Mucosa of gallbladder (tissue), 1 donor: Measurements from ENCODE around the gene GRID2. TPM values are rescaled to one million over a fixed set of nuclear protein-coding genes. Genes with fewer than 3 reads are reported as not detected.

ENCODE experiments used
- DNase-seq: peaks from one replicate; pipeline ENCODE4 v3.0.0-alpha.2; 2020; ENCODE audit warnings: low spot score
- total RNA-seq: library from RNA; stranded (reverse); gene quantifications from one replicate; pipeline ENCODE4 v1.2.1, GENCODE V29; 2021
- donor health status: DM: no; HTN: no; CAD: no.

Gene GRID2
- total RNA-seq, 1 donor from 2014 or later: 0.03 TPM

GRCh38 chr4:93501946-93502345 is 1198.2 kb downstream of the GRID2 start:
- no peak for DNase-seq

- DNase-seq: no peak
Observed at GRCh38 chr4:93502991-93503390, 1199.2 kb downstream of the GRID2 start.

GRCh38 chr4:93513851-93514250 is 1210.1 kb downstream of the GRID2 start:
- no peak for DNase-seq

GRCh38 chr4:93515208-93515607 is 1211.4 kb downstream of the GRID2 start:
- DNase-seq: no peak

- DNase-seq: no peak
Observed at GRCh38 chr4:93529692-93530372, 1226.1 kb downstream of the GRID2 start.

GRCh38 chr4:93532234-93532633 is 1228.5 kb downstream of the GRID2 start:
- DNase-seq: no peak

- DNase-seq: no peak
Observed at GRCh38 chr4:93540562-93540961, 1236.8 kb downstream of the GRID2 start.

- DNase-seq: no peak
Observed at GRCh38 chr4:93561842-93562241, 1258.1 kb downstream of the GRID2 start.

- DNase-seq: no peak
Observed at GRCh38 chr4:93568758-93569157, 1265.0 kb downstream of the GRID2 start.

- DNase-seq: no peak
Observed at GRCh38 chr4:93573285-93573684, 1269.5 kb downstream of the GRID2 start.

- DNase-seq: no peak
Observed at GRCh38 chr4:93578942-93579341, 1275.2 kb downstream of the GRID2 start.

GRCh38 chr4:93605163-93605562 is 1301.4 kb downstream of the GRID2 start:
- DNase-seq: no peak

- no peak for DNase-seq
Observed at GRCh38 chr4:93617606-93618005, 1313.8 kb downstream of the GRID2 start.

GRCh38 chr4:93633721-93634120 is 1330.0 kb downstream of the GRID2 start:
- no peak for DNase-seq

- no peak for DNase-seq
Observed at GRCh38 chr4:93635943-93636342, 1332.2 kb downstream of the GRID2 start.

- DNase-seq: no peak
Observed at GRCh38 chr4:93645120-93645519, 1341.4 kb downstream of the GRID2 start.

- DNase-seq: no peak
Observed at GRCh38 chr4:93646233-93646930, 1342.6 kb downstream of the GRID2 start.

GRCh38 chr4:93648258-93648657 is 1344.5 kb downstream of the GRID2 start:
- DNase-seq: no peak

GRCh38 chr4:93649828-93650227 is 1346.1 kb downstream of the GRID2 start:
- DNase-seq: no peak

- DNase-seq: no peak
Observed at GRCh38 chr4:93654211-93654610, 1350.4 kb downstream of the GRID2 start.

- no peak for DNase-seq
Observed at GRCh38 chr4:93657527-93657926, 1353.8 kb downstream of the GRID2 start.

GRCh38 chr4:93658443-93658842 is 1354.7 kb downstream of the GRID2 start:
- DNase-seq: no peak

- no peak for DNase-seq
Observed at GRCh38 chr4:93659629-93660028, 1355.9 kb downstream of the GRID2 start.

- DNase-seq: no peak
Observed at GRCh38 chr4:93660036-93660435, 1356.3 kb downstream of the GRID2 start.
